WTC11 (cell line): ENCODE results near the gene AIF1. TPM values are rescaled to one million over a fixed set of nuclear protein-coding genes. Genes with fewer than 3 reads are reported as not detected.

Experiments used
- ATAC-seq: fragments of 200-7000 bp; cut with Tn5 transposase; 2 replicates; pipeline ENCODE4 v1.10.0; 2021; ENCODE audit warnings: mild to moderate bottlenecking, moderate library complexity
- CTCF ChIA-PET: fragments of 300-600 bp; sonication (Branson Sonifier 250); formaldehyde crosslinking; loops from one replicate; lab custom pipeline; 2021; ENCODE audit warnings: antibody characterized with exemption; lab: Charles Lee
- POLR2A ChIA-PET: fragments of 350-600 bp; sonication (Branson Sonifier 250); formaldehyde crosslinking; loops from one replicate; lab custom pipeline; 2021; ENCODE audit warnings: antibody characterized with exemption; lab: Charles Lee
- DNase-seq: peaks from one replicate; pipeline ENCODE4 v3.0.0; 2021; ENCODE audit warnings: low spot score
- H3K27ac Mint-ChIP-seq: 2 replicates; pipeline ENCODE4 v1.8.0; 2021; ENCODE audit warnings: mixed read lengths
- H3K27me3 Mint-ChIP-seq: 2 replicates; pipeline ENCODE4 v1.8.0; 2021; ENCODE audit warnings: low read depth, mild to moderate bottlenecking, moderate library complexity, mixed read lengths
- H3K36me3 Mint-ChIP-seq: 2 replicates; pipeline ENCODE4 v1.8.0; 2021; ENCODE audit warnings: mixed read lengths
- H3K4me1 Mint-ChIP-seq: 2 replicates; pipeline ENCODE4 v1.8.0; 2022; ENCODE audit warnings: mixed read lengths
- H3K4me3 Mint-ChIP-seq: 2 replicates; pipeline ENCODE4 v1.8.0; 2021; ENCODE audit warnings: mild to moderate bottlenecking, moderate library complexity, mixed read lengths
- H3K9me3 Mint-ChIP-seq: 2 replicates; pipeline ENCODE4 v1.8.0; 2021; ENCODE audit warnings: mixed read lengths
- AR ChIP-seq: fragments of 250-450 bp; sonication (Bioruptor Pico); IDR thresholded peaks from 2 replicates; pipeline ENCODE4 v1.9.0; 2021; ENCODE audit warnings: mild to moderate bottlenecking
- ATF1 ChIP-seq: sonication (generic); formaldehyde crosslinking; IDR thresholded peaks from 2 replicates; pipeline ENCODE4 v1.8.1; 2023; ENCODE audit warnings: mild to moderate bottlenecking, moderate library complexity, missing genetic modification reagents
- ATF2 ChIP-seq: sonication (generic); formaldehyde crosslinking; IDR thresholded peaks from 2 replicates; pipeline ENCODE4 v1.8.1; 2022; ENCODE audit warnings: low read depth, missing genetic modification reagents, borderline replicate concordance
- CDX4 ChIP-seq: fragments of 250-450 bp; sonication (Bioruptor Pico); IDR thresholded peaks from 2 replicates; pipeline ENCODE4 v1.9.0; 2021; ENCODE audit warnings: moderate library complexity, mild to moderate bottlenecking, inconsistent platforms, borderline replicate concordance
- CREM ChIP-seq: sonication (generic); formaldehyde crosslinking; IDR thresholded peaks from 2 replicates; pipeline ENCODE4 v1.8.1; 2022; ENCODE audit warnings: mild to moderate bottlenecking, missing genetic modification reagents, moderate library complexity
- E2F5 ChIP-seq: sonication (generic); formaldehyde crosslinking; IDR thresholded peaks from 2 replicates; pipeline ENCODE4 v1.8.1; 2022; ENCODE audit warnings: mild to moderate bottlenecking, moderate library complexity, missing genetic modification reagents
- EMX1 ChIP-seq: fragments of 250-450 bp; sonication (Bioruptor Pico); IDR thresholded peaks from 2 replicates; pipeline ENCODE4 v1.8.0; 2021; ENCODE audit warnings: mild to moderate bottlenecking
- ESRRA ChIP-seq: sonication (generic); formaldehyde crosslinking; IDR thresholded peaks from 2 replicates; pipeline ENCODE4 v1.8.1; 2022; ENCODE audit warnings: mild to moderate bottlenecking, missing genetic modification reagents, borderline replicate concordance
- GTF2I ChIP-seq: fragments of 250-450 bp; sonication (Bioruptor Pico); conservative IDR thresholded peaks from 2 replicates; pipeline ENCODE4 v1.4.0; 2021; ENCODE audit warnings: mild to moderate bottlenecking
- HMGA2 ChIP-seq: fragments of 250-450 bp; sonication (Bioruptor Pico); IDR thresholded peaks from 2 replicates; pipeline ENCODE4 v1.4.0; 2021; ENCODE audit warnings: mild to moderate bottlenecking, moderate library complexity
- MLX ChIP-seq: sonication (generic); formaldehyde crosslinking; IDR thresholded peaks from 2 replicates; pipeline ENCODE4 v1.8.1; 2023; ENCODE audit warnings: mild to moderate bottlenecking, missing genetic modification reagents, moderate library complexity
- PREB ChIP-seq: sonication (generic); formaldehyde crosslinking; IDR thresholded peaks from 2 replicates; pipeline ENCODE4 v1.8.1; 2022; ENCODE audit warnings: mild to moderate bottlenecking, missing genetic modification reagents, moderate library complexity, borderline replicate concordance
- SMAD3 ChIP-seq: sonication (generic); formaldehyde crosslinking; IDR thresholded peaks from 2 replicates; pipeline ENCODE4 v1.8.0; 2022; ENCODE audit warnings: missing genetic modification reagents, mild to moderate bottlenecking, borderline replicate concordance
- SMAD4 ChIP-seq: sonication (generic); formaldehyde crosslinking; IDR thresholded peaks from 2 replicates; pipeline ENCODE4 v1.8.0; 2022; ENCODE audit warnings: mild to moderate bottlenecking, missing genetic modification reagents
- SOX15 ChIP-seq: fragments of 250-450 bp; sonication (Bioruptor Pico); IDR thresholded peaks from 2 replicates; pipeline ENCODE4 v1.9.0; 2021; ENCODE audit warnings: mild to moderate bottlenecking
- SP1 ChIP-seq: sonication (generic); formaldehyde crosslinking; conservative IDR thresholded peaks from 2 replicates; pipeline ENCODE4 v1.8.1; 2022; ENCODE audit warnings: missing genetic modification reagents
- TEAD4 ChIP-seq: sonication (generic); formaldehyde crosslinking; IDR thresholded peaks from 2 replicates; pipeline ENCODE4 v1.8.0; 2022; ENCODE audit warnings: mild to moderate bottlenecking, missing genetic modification reagents
- USF2 ChIP-seq: sonication (generic); formaldehyde crosslinking; IDR thresholded peaks from 2 replicates; pipeline ENCODE4 v1.8.1; 2023; ENCODE audit warnings: mild to moderate bottlenecking, missing genetic modification reagents, moderate library complexity
- ZBTB43 ChIP-seq: sonication (generic); formaldehyde crosslinking; IDR thresholded peaks from 2 replicates; pipeline ENCODE4 v1.8.1; 2023; ENCODE audit warnings: mild to moderate bottlenecking, missing genetic modification reagents
- ZNF219 ChIP-seq: sonication (generic); formaldehyde crosslinking; IDR thresholded peaks from 2 replicates; pipeline ENCODE4 v1.8.0; 2023; ENCODE audit warnings: missing genetic modification reagents, mild to moderate bottlenecking, borderline replicate concordance
- total RNA-seq: library from RNA; stranded (reverse); gene quantifications from 3 replicates; pipeline ENCODE4 v1.2.3, GENCODE V29; 2021

The AIF1 gene
- total RNA-seq, 1 experiment from 2014 or later = 5.4 TPM

- TF ChIP-seq ZBTB43 = no peak
- no peak for TF ChIP-seq USF2
- no peak for TF ChIP-seq GTF2I (CRISPR knock-in tag)
- TF ChIP-seq HMGA2 (CRISPR knock-in tag) = no peak
- TF ChIP-seq SMAD4 (CRISPR knock-in tag) = no peak
- no peak for TF ChIP-seq CREM (CRISPR knock-in tag)
Observed at GRCh38 chr6:31577579-31577966, 37.5 kb upstream of the AIF1 start (continued).

GRCh38 chr6:31578184-31579118 is 36.6 kb upstream of the AIF1 start:
- POLR2A ChIA-PET = interaction anchor here (0.5 kb wide), 1 partner anchor 17 kb away, joined by 3 read pairs; no protein-coding TSS in a partner anchor
- Mint-ChIP-seq H3K9me3 (no peaks in the 10 kb centered on the region), H3K4me3 (no peak overlapping the region; the same call in 1 of the 2 replicates), H3K27ac (peak overlapping the region; percentile 82), H3K27me3 (peaks cover 57% of the 10 kb centered on the region), H3K4me1 (peaks cover 46% of the 10 kb centered on the region), H3K36me3 (no peaks in the 10 kb centered on the region)
- DNase-seq (peak; percentile 38), ATAC-seq (peak; percentile 13)
- TF ChIP-seq CREM (CRISPR knock-in tag) = no peak
- TF ChIP-seq ZNF219 = no peak
- TF ChIP-seq HMGA2 (CRISPR knock-in tag) = no peak
- no peak for TF ChIP-seq AR
- TF ChIP-seq ATF1 (CRISPR knock-in tag) = no peak
- TF ChIP-seq SP1 (CRISPR knock-in tag) = no peak
- no peak for TF ChIP-seq SMAD3 (CRISPR knock-in tag)
- no peak for TF ChIP-seq MLX (CRISPR knock-in tag)
- TF ChIP-seq ESRRA (CRISPR knock-in tag) = no peak
- TF ChIP-seq EMX1 (CRISPR knock-in tag) = no peak
- TF ChIP-seq SMAD4 (CRISPR knock-in tag) = no peak
- TF ChIP-seq SOX15 (CRISPR knock-in tag) = no peak
- TF ChIP-seq ATF2 (CRISPR knock-in tag) = no peak
- TF ChIP-seq TEAD4 (CRISPR knock-in tag) = no peak
- TF ChIP-seq E2F5 (CRISPR knock-in tag) = no peak
- TF ChIP-seq PREB (CRISPR knock-in tag) = no peak
- no peak for TF ChIP-seq CDX4 (CRISPR knock-in tag)
- CTCF ChIA-PET = interaction anchor here (1.5 to 15.1 kb wide), 3 partner anchors 19 to 32 kb away, joined by 6 to 293 read pairs (median 13); partner anchors contain the start of genes ATP6V1G2 and NCR3
